Hepatic stellate cell (primary cell): Measurements from ENCODE around the gene CFAP410.

Experiments
- DNase-seq: peaks from one replicate; pipeline ENCODE4 v3.0.0; 2011; ENCODE audit warnings: low spot score

Gene CFAP410

DNA sequence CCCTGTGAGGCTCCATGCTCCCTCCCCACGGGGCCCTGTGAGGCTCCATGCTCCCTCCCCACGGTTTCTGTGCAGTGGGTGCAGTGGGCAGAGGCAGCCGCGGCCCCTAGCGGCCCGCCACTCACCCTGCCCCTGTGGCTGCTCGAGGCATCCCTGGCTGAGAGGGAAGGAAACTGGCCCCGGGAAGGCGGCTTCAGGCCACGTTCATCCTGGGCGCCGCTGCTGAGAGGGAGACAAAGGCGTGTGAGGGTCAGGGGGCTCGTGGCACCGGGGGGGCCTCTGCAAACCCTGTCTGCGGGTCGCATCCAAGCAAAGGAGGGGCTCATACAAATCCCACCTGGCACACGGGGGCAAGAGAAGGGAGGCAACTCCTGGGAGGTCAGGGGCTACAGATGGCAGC, 8.5 kb downstream of the CFAP410 start:
- no peak for DNase-seq

DNA sequence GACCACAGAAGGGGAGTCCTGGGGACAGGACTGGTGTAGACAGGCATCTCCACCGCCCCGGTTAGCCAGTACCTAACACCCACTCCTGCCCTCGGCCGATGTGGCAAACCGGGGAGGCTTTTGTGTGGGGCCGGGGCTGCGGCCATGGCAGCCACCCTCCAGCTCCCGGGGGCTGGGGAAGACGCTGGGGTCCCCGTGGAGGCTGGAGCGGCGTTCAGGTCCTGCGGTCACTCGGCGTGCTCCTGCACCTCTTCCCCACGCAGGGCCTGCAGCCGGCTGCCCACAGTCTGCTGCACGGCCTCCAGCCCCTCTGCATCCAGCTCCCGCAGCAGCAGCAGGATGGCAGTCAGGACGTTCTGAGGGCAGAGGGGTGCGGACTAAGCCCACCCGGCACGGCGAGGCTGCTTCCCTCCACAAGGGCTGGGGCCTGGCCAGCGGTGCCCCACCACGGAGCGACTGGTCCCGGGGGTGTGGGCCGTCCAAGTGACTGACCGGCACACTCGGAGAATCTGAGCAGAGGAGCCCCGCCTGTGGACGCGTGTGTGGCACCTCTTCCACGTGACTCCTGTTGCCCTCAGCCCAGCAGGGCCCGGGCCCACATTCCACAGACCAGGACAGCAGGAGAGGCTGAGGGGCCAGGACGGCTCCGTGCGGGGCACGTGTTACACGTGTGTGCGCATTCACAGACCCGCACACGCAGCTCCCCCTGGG, 9.1 kb downstream of the CFAP410 start:
- no peak for DNase-seq

DNA sequence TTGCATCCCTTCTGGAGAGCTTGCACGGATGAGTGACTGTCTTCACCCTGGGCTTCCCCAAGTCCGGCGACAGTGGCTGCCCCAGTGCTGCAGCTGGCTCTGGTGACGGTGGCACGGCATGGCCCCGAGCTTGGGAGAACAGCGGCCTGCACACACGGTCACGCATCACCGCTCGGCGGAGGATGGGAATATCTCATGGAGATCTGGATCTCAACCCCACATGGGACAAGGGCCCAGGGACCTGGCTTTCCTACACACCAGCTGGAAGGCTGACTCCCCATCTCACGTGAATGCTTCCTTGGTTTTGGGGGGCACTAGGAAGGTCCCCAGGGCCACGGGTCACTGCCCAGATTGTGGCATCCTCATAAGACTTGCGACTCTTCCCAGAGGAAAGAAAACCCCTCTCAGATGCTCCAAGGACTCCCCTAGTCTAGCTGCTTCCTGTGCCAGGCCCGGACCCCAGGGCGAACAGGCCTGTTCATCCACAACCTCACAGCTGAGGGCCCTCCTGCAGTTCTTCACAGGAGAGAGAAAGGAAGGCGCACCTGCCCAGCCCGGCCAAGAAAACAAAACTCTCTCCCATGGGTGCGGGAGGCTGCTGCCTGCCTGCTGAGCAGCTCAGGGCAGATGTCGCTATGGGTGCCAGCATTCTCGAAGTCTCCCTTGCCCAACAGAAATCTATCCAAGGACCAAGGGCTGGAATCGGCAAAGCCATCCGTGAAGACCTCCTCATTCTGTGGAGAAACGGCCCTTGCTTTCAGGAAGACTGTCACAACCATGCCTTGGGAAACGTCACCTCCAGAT, 9.9 kb downstream of the CFAP410 start:
- no peak for DNase-seq

DNA sequence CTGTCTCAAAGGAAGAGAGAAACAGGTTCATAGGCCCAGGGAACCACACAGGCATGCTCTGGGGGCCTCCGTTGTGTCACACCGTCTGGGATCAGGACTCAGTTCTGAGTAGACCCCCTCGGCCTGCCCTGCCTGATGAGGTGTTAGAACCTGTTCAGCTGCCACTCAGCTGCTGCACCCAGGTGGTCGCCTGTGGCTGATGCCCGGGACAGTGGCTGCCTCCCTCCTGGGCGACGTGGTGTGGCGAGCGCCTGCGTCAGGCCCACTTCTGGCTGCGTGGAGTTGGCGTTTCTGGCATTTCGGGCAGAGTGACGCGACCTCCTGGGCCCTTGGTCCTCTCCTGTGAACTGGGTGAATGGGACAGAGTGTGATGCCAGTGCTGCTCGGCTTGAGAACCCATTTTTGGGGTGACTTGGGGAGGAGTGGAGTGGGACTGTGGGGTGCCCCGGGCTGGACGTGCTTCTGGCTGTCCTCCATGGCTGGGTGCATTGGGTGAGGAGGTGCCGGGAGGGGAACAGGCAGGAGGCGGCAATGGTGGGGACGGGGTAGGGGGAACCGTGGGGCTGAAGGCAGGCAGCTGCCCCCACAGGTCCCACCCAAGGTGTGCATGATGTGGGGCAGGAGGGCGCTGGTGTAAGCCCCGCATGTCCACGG, 10.8 kb downstream of the CFAP410 start:
- no peak for DNase-seq

DNA sequence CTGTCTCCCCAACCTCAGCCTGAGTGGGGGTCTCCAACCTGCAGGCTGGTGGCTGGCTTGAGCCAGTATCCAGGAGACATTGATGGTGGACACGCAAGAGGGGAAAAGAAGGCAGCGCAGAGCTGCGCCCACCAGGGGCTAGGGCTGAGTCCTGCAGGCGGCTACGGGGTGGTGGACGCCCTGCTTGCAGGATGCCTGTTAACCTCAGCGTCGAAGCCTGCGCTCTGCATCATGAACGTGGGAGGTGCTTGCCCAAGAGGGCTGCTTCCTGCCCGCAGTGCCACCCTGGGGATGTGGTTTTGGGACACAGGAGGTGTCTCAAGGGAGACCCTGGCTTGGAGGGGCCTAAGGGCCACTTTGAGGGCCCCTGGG, 11.6 kb downstream of the CFAP410 start:
- no peak for DNase-seq

DNA sequence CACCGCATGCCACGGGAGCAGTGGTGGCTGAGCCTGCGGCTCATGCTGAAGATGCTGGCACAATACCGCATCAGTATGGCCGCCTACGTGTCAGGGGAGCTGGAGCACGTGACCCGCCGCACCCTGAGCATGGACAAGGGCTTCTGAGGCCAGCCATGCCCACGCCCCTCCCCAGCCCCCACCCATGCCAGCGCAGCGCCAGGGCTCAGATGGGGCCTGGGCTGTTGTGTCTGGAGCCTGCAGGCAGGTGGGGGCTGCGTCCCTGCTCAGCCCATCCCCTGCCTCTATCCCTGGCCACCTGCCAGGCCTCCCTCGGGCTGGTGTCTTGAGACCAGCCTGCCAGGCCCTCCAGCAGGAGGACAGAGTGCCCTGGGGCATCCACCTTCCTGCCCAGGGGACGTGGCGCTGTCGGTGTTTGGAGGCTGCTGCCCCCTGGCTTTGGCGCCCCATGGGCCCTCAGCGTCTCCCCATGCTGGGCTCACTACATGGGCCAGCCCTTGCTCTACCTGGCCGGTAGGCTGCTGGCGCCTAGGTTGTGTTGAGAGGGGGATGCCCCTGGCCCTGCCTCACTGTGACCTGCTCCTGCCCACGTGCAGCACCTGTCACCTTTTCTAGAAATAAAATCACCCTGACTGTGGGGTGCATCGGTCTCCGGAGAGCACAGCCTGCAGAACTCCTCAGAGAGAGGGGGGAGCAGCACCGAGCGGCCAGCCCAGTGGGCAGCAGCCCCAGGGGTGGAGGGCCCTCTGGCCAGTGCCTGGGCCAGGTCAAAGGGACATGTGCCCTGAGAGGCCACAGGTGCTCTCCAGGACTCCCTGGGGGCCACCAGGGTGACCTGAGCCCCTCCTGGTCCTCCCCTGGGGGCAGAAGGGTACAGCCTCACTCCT, 12.2 kb downstream of the CFAP410 start:
- no peak for DNase-seq

DNA sequence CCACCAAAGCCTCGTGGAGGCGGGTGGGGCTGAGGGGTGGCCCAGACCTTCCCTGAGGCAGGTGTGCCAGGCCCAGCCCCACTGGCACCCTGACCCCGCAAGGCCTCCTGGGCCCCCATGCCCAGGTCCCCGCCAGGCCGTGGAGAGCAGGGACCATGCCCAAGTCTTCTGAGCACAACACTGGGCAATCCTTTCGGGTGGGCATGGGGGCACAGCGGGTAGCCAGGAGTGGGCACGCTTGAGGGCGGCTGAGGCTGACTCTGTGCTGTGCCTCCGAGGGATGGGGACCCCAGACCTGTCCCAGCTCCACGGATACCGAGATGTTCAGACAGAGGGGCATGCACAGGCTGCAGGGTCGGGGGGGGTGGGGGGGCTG, 12.9 kb downstream of the CFAP410 start:
- no peak for DNase-seq

DNA sequence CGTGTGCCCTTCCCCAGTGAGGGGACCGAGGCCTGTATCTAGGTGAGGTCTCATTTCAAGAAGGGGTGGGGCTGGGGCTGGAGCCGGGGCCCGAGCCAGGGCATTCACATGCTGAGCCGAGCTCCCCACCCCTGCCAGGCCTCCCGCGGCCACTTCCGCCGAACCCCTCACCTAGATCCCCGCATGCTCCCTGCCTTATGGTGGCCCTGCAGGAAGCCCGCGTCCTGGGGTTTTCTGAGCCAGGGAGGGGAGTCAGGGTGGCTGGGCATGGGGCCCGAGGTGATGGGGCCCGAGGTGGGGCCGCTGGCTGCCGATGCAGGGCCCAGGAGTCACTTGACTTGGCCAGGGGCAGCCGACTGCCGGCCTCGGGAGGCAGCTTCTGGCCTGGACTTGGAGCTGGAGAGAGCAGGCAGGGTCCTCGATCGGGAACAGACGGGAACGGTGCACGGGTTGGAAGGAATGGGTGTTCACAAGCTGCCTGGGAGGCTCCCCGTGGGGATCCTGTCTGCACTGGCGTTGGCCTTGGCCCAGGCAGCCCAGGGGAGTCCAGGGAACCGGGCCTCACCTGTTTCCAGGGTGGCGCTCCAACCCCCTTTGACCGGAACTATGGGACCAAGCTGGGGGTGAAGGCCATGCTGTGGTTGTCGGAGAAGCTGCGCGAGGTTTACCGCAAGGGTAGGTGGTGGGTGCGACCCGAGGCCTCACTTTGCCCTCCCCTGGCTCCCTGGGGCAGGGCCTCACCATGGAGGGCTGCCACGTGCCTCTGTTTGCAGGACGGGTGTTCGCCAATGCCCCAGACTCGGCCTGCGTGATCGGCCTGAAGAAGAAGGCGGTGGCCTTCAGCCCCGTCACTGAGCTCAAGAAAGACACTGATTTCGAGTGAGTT, 13.6 kb downstream of the CFAP410 start:
- DNase-seq, result no peak

DNA sequence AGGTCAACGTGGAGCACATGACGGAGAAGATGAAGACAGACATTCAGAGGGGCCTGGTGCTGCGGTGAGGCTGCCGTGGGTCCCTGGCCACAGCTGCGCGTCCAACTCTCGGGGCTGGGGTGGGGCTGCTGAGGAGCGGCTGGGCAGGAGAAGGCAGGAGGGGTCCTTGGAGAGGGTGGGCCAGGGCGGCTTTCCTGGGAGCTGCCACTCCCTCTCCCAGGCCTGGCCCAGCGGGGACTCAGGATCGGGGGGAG, 14.4 kb downstream of the CFAP410 start:
- no peak for DNase-seq

DNA sequence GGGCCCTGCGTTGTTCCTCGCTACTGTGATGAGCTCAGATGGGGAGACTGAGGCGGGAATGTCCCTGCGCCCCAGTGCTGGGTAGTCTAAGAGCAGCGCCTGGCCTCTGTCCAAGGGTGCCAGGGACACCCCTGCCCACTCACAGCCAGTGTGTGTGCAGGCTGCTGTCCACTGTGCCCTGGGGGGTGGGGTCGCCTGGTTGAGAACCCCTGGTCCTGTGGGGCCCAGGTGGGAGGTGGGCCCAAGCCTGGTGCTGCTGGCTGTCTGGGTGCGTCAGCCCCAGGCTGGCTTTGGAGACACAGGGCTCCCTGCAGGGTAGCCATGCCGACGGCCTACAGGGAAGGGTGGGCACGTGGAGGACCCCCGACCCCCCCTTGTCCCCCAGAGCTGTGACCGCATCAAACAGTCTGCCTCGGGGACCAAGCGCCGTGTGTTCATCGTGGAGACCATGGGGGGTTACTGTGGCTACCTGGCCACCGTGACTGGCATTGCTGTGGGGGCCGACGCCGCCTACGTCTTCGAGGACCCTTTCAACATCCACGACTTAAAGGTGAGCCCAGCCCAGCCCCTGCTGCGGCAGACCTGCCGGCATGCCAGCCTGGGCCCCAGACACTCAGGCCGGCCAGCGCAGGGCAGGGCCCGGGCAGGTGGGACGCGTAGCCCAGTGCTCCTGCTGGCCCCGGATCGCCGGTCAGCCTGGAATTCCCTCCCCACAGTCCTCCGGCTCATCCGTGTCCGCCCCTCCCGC, 14.9 kb downstream of the CFAP410 start:
- no peak for DNase-seq

DNA sequence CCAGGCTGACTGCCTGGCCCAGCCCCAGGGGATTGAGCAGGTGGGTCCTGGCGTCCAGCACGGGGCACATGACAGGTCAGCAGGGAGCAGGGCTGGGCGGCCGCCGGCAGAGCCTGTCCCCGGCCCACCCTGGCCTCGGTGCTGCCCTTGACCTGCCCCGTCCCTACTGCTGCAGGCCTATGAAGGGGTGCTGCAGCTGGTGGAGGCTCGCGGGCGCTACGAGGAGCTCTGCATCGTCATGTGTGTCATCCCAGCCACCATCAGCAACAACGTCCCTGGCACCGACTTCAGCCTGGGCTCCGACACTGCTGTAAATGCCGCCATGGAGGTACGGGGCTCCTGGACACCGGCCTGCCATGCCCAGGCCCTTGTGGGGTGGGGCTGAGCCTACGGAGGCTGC, 15.6 kb downstream of the CFAP410 start:
- DNase-seq, result no peak

DNA sequence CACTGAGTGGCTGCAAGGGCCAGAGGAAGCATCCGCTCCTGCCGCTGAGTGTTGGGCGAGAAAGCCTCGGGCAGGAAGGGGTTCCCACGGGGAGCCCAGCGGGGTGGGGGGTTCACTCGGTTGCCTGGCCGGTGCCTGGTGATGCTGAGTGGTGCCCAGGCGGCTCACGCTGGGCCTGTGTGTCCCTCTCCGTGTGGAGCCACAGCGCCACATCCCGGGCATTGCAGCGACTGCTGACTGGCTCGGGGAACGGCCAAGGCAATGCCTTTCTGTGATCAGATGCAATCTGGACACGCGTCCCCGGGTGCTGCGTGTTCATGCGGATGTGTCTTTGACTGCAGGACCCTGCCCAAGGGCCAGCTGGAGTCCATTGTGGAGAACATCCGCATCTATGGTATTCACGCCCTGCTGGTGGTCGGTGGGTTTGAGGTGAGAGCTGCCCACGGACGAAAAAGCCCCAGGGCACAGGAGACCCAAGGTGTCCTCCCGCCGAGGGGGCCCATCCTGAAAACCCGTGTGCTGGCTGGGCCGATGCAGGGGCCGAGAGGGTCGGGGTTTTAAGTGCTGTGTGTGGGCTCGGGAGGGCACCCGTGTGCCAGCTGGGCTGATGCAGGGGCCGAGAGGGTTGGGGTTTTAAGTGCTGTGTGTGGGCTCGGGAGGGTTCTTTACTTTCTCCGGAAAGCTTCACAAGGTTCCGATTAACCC, 16.4 kb downstream of the CFAP410 start:
- DNase-seq, result no peak

DNA sequence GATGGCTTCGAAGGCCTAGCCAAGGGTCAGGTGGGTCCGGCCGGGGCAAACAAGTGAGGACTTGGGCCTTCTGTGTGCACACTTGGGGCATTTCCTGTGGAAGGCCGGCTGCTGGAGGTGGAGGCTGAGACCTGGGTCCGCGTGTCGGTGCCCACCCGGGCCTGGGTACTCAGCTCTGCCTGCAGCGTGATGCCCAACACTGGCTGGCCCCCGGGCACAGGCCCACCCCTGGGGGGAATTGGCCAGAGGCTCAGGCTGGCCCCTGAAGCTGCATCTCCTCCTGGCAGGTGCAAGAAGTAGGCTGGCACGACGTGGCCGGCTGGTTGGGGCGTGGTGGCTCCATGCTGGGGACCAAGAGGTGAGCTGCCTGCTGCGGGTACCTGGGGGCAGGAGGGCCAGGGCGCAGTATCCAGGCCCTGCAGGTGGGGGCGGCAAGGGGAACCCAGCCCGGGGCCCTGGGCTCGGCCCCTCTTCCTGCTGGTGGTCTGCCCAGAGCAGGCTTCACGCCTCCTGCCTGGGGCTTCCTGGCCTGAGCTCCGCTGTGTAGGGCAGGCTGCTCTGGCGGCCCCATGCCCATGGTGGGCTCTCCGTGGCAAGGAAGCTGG, 17.2 kb downstream of the CFAP410 start:
- no peak for DNase-seq

DNA sequence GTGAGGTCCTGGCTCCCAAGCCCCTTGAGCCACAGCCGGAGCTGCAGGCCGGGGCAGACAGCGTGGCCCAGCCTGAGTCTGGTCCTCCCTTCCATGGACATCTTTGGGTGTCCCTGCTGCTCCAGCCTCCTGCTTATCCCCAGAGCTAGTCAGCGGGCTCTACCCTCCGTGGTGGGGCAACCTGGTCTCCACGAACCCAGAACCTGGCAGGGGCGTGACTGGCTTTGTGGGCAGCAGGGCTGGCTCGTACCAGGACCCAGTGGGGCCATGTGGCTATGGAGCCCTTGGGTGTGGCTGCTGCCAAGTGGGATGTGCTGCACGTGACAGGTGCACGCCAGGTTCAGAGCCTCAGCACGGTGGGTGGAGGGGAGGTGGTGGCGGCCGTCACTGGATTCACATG, 18.3 kb downstream of the CFAP410 start:
- no peak for DNase-seq

DNA sequence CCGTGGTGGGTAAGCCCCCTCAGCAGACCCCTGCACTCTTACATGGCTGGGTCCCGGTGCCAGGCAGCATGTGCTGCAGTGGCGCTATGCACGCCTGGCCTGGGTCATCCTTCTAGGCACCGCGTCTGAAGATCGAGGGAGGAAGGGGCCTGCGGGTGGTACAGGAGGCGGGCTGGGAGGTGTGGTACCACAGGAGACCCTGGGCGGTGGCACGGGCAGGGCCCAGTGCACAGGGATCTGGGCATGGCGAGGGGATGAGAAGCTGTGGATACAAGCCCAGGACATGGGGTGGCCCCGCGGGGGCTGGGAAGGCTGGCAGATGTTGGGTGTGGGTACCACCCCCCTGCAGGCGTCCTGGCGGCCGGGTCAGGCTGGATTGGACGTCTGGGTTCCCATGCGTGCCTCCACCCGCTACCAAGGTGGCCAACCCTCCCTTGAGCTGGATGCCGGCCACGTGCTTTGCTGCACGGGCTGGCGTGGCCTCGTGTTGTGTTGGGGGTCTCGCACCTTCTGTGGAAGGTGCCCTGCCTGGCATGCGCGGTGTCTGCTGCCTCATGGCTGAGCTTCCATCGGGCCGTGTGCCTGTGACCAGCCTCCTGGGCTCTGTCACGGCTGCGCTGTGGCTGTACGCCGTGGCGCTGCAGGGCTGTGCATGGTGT, 19.7 kb downstream of the CFAP410 start:
- no peak for DNase-seq

DNA sequence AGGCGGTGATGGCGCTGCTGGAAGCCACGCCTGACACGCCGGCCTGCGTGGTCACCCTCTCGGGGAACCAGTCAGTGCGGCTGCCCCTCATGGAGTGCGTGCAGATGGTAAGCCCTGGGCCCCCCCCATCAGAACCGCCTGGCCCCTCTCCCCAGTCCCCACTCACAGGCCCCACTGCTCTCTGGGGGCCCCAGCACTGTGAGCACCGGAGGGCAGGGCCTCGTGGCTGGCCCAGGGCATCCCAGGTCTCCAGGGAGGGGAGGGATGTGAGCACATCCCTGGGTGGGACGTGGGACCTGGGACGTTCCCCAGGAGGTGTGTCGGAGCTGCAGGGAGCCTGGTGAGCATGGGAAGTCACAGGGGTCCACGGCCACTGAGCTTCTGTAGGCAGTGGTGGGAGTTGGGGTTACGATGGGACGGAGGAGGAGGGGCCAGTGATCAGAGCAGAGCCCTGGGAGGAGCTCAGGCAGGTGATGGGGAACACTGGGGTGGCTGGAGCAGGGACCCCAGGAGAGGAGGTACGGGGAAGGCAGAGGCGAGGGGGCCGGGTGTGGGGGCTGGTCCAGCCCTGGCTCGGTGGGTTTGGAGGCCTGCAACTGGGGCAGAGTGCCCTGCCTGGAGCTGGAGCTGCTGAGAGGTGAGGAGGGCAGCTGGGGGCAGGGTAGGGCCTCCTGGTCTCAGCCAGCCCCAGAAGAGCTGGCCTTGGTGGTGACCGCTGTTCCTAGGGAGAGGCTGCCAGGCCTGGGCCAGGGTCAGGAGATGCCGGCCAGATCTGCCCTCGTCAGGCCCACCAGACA, 20.5 kb downstream of the CFAP410 start:
- DNase-seq, result no peak

DNA sequence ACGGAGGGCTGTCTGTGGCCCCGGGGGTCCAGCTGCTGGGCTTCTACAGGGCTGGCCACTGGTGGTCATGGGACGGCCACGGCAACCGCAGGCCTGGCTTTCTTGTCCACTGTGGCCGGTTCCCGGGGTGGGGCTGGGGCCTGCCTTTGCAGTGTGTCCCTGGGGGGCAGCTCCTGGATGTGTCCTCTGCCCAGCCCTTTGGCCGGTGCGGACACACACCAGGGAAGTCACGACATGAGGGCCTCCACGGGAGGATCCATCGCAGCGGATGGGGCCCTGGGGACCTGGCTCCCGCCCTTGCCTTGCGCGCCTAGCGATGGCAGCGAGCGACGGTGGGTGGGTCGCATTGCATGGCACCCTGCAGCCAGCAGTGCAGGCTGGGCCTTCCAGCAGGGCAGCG, 21.3 kb downstream of the CFAP410 start:
- no peak for DNase-seq

DNA sequence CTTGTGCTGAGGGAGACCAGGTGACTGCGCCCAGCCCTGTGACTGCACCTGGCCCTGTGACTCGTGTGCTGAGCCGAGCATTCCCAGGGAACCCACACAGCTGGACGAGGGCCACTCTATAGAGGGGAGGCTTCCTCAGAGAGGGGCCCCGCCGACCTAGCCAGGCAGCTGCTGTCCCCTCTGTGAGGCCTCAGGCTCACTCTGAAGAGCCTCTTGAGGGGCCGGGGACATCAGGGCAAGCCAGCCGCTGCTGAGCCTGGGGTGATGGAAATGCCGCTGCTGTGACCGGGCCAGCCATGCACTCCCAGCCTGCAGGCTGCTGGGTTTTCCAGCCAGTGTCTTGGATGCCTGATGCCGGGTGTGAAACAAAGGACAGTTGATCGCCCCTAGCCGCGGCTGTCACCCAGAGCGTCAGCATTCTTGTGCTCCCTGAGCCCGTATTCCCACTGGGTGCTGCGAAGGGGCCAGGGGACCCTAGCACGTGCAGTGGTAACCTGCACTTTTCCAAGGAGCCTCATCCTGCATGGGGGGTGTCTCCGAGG, 21.9 kb downstream of the CFAP410 start:
- DNase-seq, result no peak
